CD1c-positive myeloid dendritic cell (primary cell): ENCODE measurements around the gene CARD9.
A peak's percentile ranks its signal among the peaks of the same experiment; 100 is the strongest.

Experiments
- DNase-seq: peaks from one replicate; pipeline ENCODE4 v3.0.0-alpha.2; 2016; ENCODE audit errors: extremely low spot score

CARD9 gene

DNA sequence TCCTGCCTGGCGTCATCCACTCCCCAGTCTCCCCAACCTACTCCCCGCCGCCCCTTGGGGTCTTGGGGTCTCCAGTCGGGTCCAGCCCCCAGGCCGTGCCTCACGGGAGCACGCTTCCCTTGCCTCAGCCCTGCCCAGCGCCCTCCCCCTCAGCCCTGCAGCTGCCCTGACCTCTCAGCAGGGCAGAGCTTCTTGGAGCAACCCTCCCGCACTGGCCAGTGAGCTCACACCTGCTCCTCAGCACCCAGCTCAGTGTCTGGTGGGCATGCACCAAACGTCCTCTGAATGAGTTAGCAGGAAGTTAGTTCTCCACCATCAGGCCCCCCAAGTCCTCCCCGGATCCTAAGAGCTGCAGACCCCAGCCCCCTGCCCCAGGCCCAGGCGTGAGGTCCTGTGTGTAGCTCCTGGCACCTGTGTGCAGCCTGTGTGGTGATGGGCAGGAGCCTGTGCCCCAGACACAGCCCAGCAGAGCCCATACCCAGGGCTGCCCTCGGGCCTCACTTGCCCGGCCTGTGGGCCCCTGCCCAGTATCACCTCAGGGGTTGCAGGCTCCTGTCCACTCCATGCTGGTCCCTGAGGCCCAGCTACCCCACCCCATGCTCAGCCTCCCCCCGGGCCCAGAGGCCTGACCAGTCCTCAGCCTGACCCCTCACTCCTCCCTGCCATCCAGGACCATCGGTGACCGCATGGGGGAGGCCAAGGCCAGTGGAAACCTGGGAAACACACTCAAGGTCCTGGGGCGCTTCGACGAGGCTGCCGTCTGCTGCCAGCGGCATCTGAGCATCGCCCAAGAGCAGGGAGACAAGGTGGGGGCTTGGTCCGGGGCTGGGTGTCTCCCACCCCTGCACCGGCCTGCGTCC is 37.9 kb downstream of the CARD9 start:
- no peak for DNase-seq

GRCh38 chr9:136334541-136334940 is 38.9 kb downstream of the CARD9 start:
- no peak for DNase-seq

- DNase-seq: no peak
Measured at GRCh38 chr9:136333486-136333885, 40.0 kb downstream of the CARD9 start.

DNA sequence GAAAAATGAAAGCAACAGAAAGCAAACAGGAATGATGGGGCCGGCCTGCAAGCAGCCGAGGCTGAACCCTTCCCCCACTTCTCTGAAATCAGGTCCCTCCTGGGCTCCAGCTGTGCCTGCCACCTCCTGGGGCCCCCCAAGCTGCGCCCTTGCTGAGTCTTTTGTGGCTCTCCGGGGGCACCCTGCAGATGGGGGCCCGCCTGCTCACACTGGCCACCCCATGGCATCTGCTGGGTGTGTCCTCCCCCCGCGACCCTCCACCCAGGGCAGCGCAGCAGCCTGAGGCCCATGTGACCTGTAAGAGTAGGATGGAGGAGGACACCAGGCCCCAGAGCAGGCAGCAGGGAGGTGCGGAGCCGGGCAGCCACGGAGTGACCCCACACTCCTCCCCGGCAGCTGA is 40.4 kb downstream of the CARD9 start:
- no peak for DNase-seq

DNA sequence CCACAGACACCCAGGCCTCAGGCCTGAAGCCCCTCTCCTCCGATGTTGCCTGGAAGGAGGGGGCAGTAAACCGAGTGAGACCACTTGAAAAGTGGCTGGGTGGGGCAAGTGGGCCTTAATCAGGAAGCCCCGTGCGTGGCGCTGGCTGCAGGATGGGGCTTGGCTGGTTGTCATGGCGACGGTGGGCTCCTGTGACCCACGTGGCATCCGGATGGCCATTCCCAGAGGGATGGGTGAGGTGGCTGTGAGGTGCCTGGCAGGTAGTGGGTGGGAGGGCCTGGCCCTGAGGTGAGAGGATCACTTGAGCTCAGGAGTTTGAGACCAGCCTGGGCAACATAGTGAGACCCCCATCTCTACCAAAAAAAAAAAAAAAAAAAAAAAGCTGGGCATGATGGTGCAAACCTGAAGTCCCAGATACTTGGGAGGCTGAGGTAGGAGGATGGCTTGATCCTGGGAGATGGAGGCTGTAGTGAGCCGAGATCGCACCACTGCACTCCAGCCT is 40.9 kb downstream of the CARD9 start:
- DNase-seq: no peak

- no peak for DNase-seq
Measured at GRCh38 chr9:136331556-136332481, 41.6 kb downstream of the CARD9 start.

GRCh38 chr9:136331030-136331429 is 42.4 kb downstream of the CARD9 start:
- DNase-seq: no peak

- no peak for DNase-seq
Measured at GRCh38 chr9:136330406-136330990, 43.0 kb downstream of the CARD9 start.

- no peak for DNase-seq
Measured at GRCh38 chr9:136329636-136330405, 43.6 kb downstream of the CARD9 start.

DNA sequence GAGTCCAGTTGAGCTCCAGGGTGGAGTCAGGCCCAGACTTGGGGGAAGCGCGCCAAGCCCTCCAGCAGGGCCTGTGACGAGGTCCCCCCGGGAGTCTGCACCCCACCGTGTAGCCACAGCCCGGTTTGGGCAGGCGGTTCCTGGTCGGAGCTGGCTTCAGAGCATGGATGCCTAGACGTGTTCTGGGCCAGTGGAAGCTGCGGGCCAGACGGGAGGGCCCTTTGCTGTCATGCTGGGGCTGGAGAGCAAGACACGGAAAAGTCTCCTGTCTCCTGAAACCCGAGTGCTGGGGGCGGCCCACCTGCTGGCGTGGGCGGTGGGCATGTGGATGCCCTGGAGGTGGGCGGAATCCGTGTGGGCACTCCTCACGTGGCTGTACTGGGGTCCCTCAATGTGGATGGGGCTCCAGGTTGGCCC is 44.2 kb downstream of the CARD9 start:
- DNase-seq: no peak

- DNase-seq: no peak
Measured at GRCh38 chr9:136328622-136329041, 44.8 kb downstream of the CARD9 start.

DNA sequence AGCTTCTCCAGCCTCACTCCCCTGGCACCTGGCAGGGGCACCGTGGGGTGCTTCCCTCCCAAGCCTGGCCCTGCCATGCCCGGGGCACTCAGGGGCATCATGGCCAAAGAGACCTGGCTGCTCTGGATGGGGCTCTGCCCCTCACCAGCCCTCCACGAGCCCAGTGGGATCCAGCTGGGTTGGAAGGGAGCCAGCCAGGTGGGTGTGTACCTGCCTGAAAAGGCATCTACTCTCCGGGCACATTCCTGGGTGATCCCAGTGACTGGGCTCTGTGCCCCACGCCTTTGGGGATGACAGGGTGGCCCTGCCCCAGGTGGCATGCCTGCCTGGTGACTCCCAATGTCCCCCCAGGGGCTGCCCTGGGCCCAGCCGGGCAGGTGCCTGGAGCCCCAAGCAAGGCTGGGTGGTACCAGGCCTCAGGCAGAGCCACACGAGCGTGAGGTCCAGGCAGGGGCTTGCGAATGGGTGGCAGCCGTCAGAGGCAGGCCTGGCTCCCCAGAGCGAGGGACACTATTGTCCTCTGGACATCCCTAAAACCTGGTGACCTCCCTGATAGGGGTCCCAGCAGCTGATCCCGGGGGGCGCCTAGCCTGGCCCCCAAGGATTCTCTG is 45.4 kb downstream of the CARD9 start:
- DNase-seq: no peak

GRCh38 chr9:136327304-136327974 is 46.0 kb downstream of the CARD9 start, which contains the start of gene GPSM1:
Gene GPSM1, plus strand, starts transcription at chr9:136327539. Its CDS starts 157 bp downstream, at chr9:136327696.
- DNase-seq: peak; percentile 57

DNA sequence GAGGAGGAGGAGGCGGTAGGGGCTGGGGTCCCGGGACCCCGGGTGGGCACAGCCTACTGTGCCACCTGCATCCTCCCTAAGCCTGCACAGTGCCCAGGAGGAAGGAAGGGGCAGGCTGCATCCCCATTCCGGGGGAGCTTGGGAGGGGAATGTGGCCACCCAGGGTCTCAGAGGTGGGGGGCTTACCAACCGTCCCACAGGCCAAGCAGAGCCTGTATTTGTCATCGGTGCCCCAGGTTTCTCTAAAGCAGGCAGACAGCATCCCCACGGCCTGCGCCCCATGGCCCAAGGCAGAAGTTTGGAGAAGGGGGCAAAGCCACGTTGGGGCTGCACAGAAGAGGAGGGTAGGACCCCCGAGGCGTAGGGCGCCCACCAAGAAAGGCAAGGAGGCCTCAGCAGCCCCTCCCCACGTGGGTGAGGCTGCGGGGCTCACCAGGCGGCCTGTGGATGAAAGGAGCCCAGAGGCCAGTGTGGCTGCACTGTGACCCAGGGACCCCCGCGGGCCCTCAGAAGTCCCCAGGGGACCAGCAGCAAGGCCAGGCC is 46.6 kb downstream of the CARD9 start:
- no peak for DNase-seq

GRCh38 chr9:136326061-136326760 is 47.3 kb downstream of the CARD9 start:
- no peak for DNase-seq

DNA sequence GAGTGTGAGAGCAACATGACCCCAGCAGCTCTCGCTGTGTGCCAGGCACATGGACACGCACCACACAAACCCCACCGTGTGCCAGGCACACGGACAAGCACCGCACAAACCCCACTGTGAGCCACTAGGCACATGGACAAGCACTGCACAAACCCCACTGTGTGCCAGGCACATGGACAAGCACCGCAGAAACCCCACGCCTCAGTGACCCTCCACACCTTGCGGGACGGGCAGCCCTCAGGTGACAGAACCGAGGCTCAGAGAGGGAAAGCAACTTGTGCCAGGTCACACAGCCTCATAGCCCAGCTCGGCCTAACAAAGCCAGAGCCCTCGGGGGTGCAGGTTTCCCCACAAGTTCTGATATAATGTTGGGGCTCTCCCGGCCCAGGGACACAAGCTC is 48.1 kb downstream of the CARD9 start:
- DNase-seq: no peak

DNA sequence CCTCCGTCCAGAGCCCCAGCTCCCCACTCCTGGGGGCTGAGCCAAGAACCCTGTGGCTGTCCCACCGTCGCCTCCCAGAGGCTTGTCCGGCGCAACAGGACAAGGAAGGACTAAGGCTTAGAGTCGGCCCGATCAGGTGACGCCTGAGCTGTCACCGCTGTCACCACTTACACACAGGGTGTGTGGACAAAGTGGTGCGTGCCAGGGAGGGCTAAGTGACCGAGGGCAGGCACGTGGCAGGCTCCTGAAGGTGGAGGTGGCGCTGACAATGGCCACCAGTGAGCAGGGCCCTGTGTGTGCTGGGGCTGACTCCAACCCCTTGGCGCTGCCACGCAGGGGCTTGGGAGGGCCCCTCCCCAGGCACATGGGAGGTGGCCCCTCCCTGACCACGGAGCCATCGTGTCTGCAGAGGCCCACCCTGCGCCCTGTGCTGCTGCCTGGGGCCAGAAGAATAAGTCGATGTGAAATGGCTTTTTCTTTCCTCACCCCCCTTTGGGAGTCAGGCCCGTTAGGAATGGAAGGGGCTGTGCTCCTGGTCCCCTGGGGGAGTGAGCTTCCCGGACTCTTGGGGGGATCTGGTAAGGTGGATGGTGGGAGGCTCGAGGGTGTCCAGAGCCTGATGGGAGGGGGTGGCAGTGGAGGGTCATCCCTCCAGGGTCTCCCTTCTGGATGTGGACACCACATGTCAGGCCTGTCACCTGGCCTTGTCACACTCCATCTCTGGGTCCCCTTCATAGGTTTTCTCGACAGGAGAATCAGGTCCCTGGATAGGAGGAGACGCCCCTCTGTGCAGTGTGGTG is 48.8 kb downstream of the CARD9 start:
- no peak for DNase-seq

DNA sequence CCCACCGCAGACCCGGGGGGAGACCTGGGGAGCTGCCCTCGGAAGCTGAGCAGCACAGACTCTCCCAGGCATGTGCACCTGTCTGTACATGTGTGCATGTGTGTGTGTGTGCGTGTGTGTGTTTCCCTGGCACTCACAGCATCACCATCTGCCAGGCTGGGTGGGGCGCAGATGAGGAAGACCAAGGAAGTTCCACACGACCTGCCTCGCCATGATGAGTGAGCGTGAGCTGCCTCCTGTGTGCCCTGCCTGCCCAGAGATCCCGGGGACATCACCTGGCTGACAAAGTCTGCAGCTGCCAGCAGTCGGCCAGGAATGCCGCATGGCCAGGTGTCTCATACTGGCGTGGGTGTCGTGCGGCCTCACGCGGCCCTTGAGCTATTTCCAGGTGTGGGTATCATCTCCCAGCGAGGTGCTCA is 50.1 kb downstream of the CARD9 start:
- no peak for DNase-seq
